Uterus (tissue), 4 donors: ENCODE results near the gene RHEB. TPM values are rescaled to one million over a fixed set of nuclear protein-coding genes. Genes with fewer than 3 reads are reported as not detected.
"Not testable (repeated sequence)": the region's sequence is repeated elsewhere in the genome, so short reads cannot be mapped to it uniquely, and the experiment has no call there.

Experiments
- DNase-seq, 2 donors: peaks; one replicate each; pipeline ENCODE4 v3.0.0-alpha.2; 2019 to 2020
- H3K27ac ChIP-seq, 2 donors: fragments of 200-600 bp; sonication (generic); 1 replicate in 1 of 2; 2 replicates in 1 of 2; pipeline ENCODE4 v1.5.1; 2016 to 2018
- H3K27me3 ChIP-seq, 2 donors: fragments of 200-600 bp; sonication (generic); one replicate each; pipeline ENCODE4 v1.5.1; 2018 to 2019; ENCODE audit warnings: control low read depth in 1 of 2
- H3K36me3 ChIP-seq, 2 donors: fragments of 200-600 bp; sonication (generic); one replicate each; pipeline ENCODE4 v1.5.1; 2019; ENCODE audit warnings: control low read depth in 1 of 2
- H3K4me1 ChIP-seq, 2 donors: fragments of 200-600 bp; sonication (generic); one replicate each; pipeline ENCODE4 v1.5.1; 2018 to 2019; ENCODE audit warnings: control low read depth in 1 of 2
- H3K4me3 ChIP-seq, 2 donors: fragments of 200-600 bp; sonication (generic); 1 replicate in 1 of 2; 2 replicates in 1 of 2; pipeline ENCODE4 v1.5.1; 2018 to 2019; ENCODE audit warnings: mild to moderate bottlenecking in 1 of 2
- H3K9me3 ChIP-seq, 2 donors: fragments of 200-600 bp; sonication (generic); one replicate each; pipeline ENCODE4 v1.5.1; 2019; ENCODE audit warnings: control low read depth in 1 of 2
- POLR2A ChIP-seq, 2 donors: fragments of 450-650 bp; IDR thresholded peaks; one replicate each; pipeline ENCODE4 v1.6.1; 2016; ENCODE audit warnings: antibody characterized with exemption in 2 of 2, mild to moderate bottlenecking in 1 of 2, moderate library complexity in 1 of 2
- intact Hi-C: fragments of 100-400 bp; cut with DNase I; formaldehyde crosslinking; loops from one replicate; pipeline ENCODE4 v1.15.1; 2023; ENCODE audit warnings: low total_unique reads
- total RNA-seq, 4 donors: library from RNA; depleted of rRNA in 3 of 4; stranded (reverse); fragments of >200 nt in 3 of 4; gene quantifications; one replicate each; pipeline versions ENCODE4 v1.1.0 to v1.2.4, GENCODE V29; 2014 to 2023
- TF ChIP-seq, protein P1 (sequence below), 4 experiments: fragments of 200-600 bp in 2 of 4; fragments of 450-650 bp in 2 of 4; sonication (generic) in 2 of 4; IDR thresholded peaks; one replicate each; pipeline ENCODE4 v1.5.1; 2016 to 2019; ENCODE audit warnings: antibody characterized with exemption in 4 of 4, mild to moderate bottlenecking in 2 of 4, moderate library complexity in 1 of 4
- donor health status: DM: yes; HTN: yes; CAD: no.

RHEB gene
- total RNA-seq, 4 donors from 2014 or later = 69.2 to 135 (median 102) TPM

DNA sequence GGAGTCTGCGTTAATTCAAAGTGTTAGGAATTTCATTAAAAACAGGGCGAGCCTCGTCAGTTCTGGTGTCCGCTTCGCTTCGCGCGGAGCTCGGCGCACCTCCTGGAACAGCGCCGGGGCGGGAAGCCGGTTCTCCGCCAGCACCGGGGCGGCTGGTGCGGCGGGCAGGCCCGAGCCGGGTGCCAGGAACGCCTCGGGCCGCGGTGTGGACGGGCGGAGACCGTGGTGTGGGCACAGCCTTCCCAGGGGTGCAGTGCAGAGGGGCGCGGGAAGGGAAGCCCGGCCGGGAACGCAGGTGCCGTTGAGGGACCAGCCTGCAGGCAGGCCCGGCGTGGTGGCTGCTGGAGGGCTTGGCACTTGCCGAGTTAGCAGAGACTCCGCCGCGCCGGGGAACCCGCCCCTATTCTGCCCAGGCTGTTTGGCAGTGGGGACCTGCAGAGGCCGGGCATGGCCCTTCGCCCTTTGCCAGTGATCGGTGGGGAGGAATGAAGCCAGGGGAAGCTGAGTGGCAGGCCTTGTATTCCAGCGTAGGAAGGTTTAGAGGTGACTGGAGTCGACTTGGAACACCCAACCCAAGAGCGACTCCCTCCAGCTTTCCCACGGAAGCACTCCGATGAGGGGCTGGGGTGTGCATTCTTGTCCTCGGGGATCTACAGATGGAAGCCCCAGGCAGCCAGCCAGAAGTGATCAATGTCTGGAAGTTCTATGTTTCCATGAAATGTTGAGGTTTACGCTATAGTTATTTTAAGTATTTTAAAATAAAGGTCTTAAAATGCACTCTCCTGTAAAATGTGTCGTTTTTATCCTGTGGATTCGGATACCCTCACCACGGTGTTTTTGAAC lies 945 bp upstream of the RHEB start:
- H3K9me3 ChIP-seq = no peaks in the 10 kb centered on the region
- no peaks in the 10 kb centered on the region for H3K36me3 ChIP-seq
- no peaks in the 10 kb centered on the region for H3K27me3 ChIP-seq
- H3K4me1 ChIP-seq = no peaks in the 10 kb centered on the region
- intact Hi-C loops = no loop called here
- peak overlapping the region; percentile 96 to 100 for H3K27ac ChIP-seq
- no peak for TF ChIP-seq POLR2A (IDR thresholded peaks at IDR 0.05)
- TF ChIP-seq, protein P1, sequence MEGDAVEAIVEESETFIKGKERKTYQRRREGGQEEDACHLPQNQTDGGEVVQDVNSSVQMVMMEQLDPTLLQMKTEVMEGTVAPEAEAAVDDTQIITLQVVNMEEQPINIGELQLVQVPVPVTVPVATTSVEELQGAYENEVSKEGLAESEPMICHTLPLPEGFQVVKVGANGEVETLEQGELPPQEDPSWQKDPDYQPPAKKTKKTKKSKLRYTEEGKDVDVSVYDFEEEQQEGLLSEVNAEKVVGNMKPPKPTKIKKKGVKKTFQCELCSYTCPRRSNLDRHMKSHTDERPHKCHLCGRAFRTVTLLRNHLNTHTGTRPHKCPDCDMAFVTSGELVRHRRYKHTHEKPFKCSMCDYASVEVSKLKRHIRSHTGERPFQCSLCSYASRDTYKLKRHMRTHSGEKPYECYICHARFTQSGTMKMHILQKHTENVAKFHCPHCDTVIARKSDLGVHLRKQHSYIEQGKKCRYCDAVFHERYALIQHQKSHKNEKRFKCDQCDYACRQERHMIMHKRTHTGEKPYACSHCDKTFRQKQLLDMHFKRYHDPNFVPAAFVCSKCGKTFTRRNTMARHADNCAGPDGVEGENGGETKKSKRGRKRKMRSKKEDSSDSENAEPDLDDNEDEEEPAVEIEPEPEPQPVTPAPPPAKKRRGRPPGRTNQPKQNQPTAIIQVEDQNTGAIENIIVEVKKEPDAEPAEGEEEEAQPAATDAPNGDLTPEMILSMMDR (IDR thresholded peaks at IDR 0.05) = no peak
- H3K4me3 ChIP-seq = peak overlapping the region; percentile 20 to 37
- DNase-seq = peak; percentile 52 to 56

DNA sequence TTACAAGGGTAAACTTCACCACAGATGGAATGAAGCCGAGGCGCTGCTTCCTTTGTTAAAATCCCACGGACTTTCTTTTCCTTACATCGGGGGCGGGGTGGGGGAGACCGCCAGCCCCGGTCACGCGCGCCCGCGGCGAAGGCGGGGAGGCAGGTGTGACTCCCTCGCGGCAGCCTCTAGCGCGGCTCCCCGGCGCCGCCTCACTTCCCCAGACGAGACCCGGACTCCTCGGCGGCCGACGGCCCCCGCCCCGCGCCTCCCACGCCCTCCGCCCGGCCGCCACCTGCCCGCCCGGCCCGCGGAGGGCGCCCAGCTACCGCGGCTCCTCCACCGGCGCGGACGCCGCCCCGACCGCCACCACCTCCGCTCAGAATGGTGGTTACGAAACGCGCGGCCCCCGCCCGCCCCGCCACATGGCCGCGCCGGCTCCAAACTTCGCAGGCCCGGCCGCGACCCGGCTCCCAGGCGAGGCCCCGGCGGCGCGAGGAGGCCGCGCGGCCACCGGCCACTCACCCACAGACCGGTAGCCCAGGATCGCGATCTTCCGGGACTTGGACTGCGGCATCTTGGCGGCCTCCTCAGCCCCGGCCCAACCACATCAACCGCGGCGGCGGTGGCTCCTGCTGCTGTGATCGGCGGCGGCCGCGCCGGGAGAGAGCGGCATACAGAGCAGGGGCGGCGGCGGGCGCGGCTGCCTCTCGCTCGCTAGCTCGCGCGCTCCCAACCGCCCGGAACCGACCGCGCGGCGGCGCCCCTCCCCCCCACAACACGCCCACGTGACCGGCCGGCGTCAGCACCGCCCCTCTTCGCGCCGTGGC lies 539 bp downstream of the RHEB start:
- TF ChIP-seq, protein P1 (IDR thresholded peaks at IDR 0.05) = peak in 3 of 4 experiments; percentile 9 to 21 (median 11)
- peak in 1 of 2 donors; percentile 67 for TF ChIP-seq POLR2A (IDR thresholded peaks at IDR 0.05)
- DNase-seq = peak; percentile 47 to 76
- H3K36me3 ChIP-seq, H3K9me3 ChIP-seq, H3K27me3 ChIP-seq, H3K4me1 ChIP-seq: not testable (repeated sequence)
- peak overlapping the region; percentile 96 to 100 for H3K27ac ChIP-seq
- intact Hi-C loops = loop anchor here (5.0 kb wide), 1 partner anchor 57 kb away; no protein-coding TSS in a partner anchor
- peak overlapping the region; percentile 85 to 98 for H3K4me3 ChIP-seq

DNA sequence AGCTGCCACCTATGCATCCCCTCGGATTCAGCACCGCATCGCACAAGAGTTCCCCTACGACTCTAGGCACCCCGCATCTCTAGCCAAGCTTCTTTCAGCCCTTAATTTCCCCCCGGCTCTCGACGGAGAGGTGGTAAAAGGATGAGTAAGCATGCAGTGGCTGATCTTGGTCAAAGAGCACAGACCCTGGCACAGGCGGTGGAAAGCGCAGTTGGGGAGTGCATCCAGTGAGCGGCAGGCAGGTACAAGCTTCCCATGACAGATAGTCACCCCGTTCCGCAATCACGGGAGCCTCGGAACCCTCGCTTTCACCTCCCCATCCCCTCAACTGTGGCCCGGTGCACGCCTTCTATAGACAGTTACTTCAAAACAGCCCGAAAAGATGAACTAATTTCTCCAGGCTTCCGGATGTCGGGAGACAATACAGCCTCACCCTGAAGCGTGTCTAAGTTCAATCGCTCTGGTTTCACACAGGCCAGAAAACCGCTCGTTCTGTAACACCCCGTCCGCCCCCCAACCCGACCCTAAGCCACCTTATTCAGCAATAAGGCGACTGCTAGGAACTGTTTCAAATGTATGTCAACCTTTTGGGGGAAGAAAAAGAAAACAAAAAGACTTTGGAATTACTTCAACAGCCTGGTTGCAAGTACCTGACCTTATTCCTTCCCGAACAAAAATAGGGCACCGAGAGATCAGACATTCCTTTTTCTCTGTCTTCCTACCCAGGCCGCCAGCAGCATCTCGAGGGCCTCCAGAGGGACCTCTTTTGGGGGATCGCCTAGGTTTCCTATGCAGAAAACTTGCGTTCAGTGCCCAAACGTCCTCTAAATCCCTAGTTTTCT lies 1.4 kb downstream of the RHEB start:
- no peaks in the 10 kb centered on the region for H3K36me3 ChIP-seq
- H3K4me3 ChIP-seq = peak overlapping the region; percentile 85 to 98
- TF ChIP-seq, protein P1 (IDR thresholded peaks at IDR 0.05) = no peak
- TF ChIP-seq POLR2A (IDR thresholded peaks at IDR 0.05) = no peak
- intact Hi-C loops = loop anchor here (5.0 kb wide), 1 partner anchor 56 kb away; no protein-coding TSS in a partner anchor
- DNase-seq = peak; percentile 51 to 62
- H3K9me3 ChIP-seq = no peaks in the 10 kb centered on the region
- no peaks in the 10 kb centered on the region for H3K4me1 ChIP-seq
- H3K27me3 ChIP-seq = no peaks in the 10 kb centered on the region
- peak overlapping the region; percentile 96 to 100 for H3K27ac ChIP-seq

DNA sequence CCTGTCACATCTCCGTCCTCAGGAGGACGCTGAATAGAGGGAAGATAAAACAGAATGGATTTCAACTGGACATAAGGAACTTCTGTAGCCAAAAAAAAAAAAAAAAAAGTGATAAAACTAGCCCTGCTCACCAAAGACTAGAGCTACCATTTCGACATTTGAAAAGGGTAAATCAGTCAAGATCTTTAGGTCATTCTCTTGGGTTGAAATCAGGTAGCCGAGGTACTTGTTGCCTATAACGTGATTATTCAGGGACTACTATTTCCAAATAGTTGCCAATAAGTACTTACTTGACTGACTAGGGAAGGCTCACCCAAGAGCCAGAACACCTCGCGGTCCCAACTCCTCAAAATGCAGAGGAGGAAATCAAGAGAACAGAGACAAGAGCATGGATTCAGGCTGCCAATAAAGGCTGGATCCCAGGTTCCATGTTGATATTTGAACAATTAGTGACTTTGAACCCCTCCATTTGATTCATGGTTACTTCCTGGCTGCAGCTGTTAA lies 2.0 kb downstream of the RHEB start:
- peaks cover 3% of the 10 kb centered on the region in 2 donors for H3K4me1 ChIP-seq

More for the DNA sequence above, 2.0 kb downstream of the RHEB start:
- TF ChIP-seq, protein P1 (IDR thresholded peaks at IDR 0.05) = no peak
- TF ChIP-seq POLR2A (IDR thresholded peaks at IDR 0.05) = no peak
- Histone ChIP-seq H3K9me3 (no peaks in the 10 kb centered on the region), H3K27ac (peak overlapping the region; percentile 96 to 100), H3K36me3 (no peaks in the 10 kb centered on the region), H3K4me3 (peak overlapping the region; percentile 85 to 98), H3K27me3 (no peaks in the 10 kb centered on the region)
- DNase-seq = no peak
- intact Hi-C loops = loop anchor here (5.0 kb wide), 1 partner anchor 55 kb away; no protein-coding TSS in a partner anchor
